HG03039 (cell line): ENCODE results near the gene UBAP1L.
"Not testable (repeated sequence)": the region's sequence is repeated elsewhere in the genome, so short reads cannot be mapped to it uniquely, and the experiment has no call there.

Experiments used
- ATAC-seq: cut with Tn5 transposase; IDR thresholded peaks from one replicate; pipeline ENCODE4 v1.9.1; 2021; ENCODE audit warnings: mild to moderate bottlenecking, moderate library complexity; ENCODE audit not compliant: unreplicated experiment

UBAP1L gene

GRCh38 chr15:65085207-65085753, 29.7 kb downstream of the UBAP1L start:
- ATAC-seq = no peak

GRCh38 chr15:65084500-65085206, 30.3 kb downstream of the UBAP1L start:
- no peak for ATAC-seq

GRCh38 chr15:65083262-65083701, 31.7 kb downstream of the UBAP1L start:
- no peak for ATAC-seq

GRCh38 chr15:65082303-65082953, 32.6 kb downstream of the UBAP1L start:
- ATAC-seq = no peak

GRCh38 chr15:65081758-65082157, 33.2 kb downstream of the UBAP1L start:
- ATAC-seq = no peak

GRCh38 chr15:65081270-65081669, 33.7 kb downstream of the UBAP1L start:
- ATAC-seq = no peak

GRCh38 chr15:65079580-65079979, 35.4 kb downstream of the UBAP1L start:
- no peak for ATAC-seq

- no peak for ATAC-seq
These were observed 37.0 kb downstream of the UBAP1L start for GRCh38 chr15:65077981-65078352.

- ATAC-seq = no peak
These were observed 37.6 kb downstream of the UBAP1L start for GRCh38 chr15:65077291-65077980.

- ATAC-seq = no peak
These were observed 38.3 kb downstream of the UBAP1L start, which contains the start of gene KBTBD13 for GRCh38 chr15:65076486-65077290. TSS of gene KBTBD13 (plus strand) at chr15:65076746. CDS start at chr15:65076816, 70 bp downstream.

- ATAC-seq = not testable (repeated sequence)
These were observed 39.2 kb downstream of the UBAP1L start for GRCh38 chr15:65075607-65076395.

GRCh38 chr15:65074946-65075345, 40.1 kb downstream of the UBAP1L start:
- ATAC-seq = not testable (repeated sequence)

- ATAC-seq = no peak
These were observed 42.4 kb downstream of the UBAP1L start for GRCh38 chr15:65072617-65073016.

- ATAC-seq = no peak
These were observed 43.0 kb downstream of the UBAP1L start for GRCh38 chr15:65072027-65072426.

GRCh38 chr15:65071381-65071811, 43.6 kb downstream of the UBAP1L start:
- no peak for ATAC-seq

GRCh38 chr15:65069779-65070546, 45.0 kb downstream of the UBAP1L start:
- no peak for ATAC-seq

GRCh38 chr15:65069179-65069578, 45.8 kb downstream of the UBAP1L start:
- no peak for ATAC-seq

- ATAC-seq = no peak
These were observed 46.6 kb downstream of the UBAP1L start for GRCh38 chr15:65068403-65068788.
